GM12878 (cell line): ENCODE results near the gene MCAT. TPM values are rescaled to one million over a fixed set of nuclear protein-coding genes. Genes with fewer than 3 reads are reported as not detected.

Experiments
- ATAC-seq: fragments of 200-7000 bp; cut with Tn5 transposase; 3 replicates; pipeline ENCODE4 v1.9.1; 2020; ENCODE audit warnings: mild to moderate bottlenecking, moderate library complexity
- BruUV-seq: library from RNA; stranded (reverse); fragments of 400-500 nt; replicated peaks from 2 replicates; lab custom pipeline; 2021; lab: Mats Ljungman, UMichigan
- CTCF ChIA-PET: fragments of 300-600 bp; sonication (Branson Sonifier 250); formaldehyde crosslinking; extraction: SDS; loops from one replicate; lab custom pipeline; 2021; ENCODE audit warnings: inconsistent platforms; lab: Yijun Ruan, JAX
- POLR2A ChIA-PET: fragments of 350-600 bp; formaldehyde crosslinking; extraction: SDS; loops from one replicate; lab custom pipeline; 2021; ENCODE audit warnings: inconsistent platforms; lab: Charles Lee
- RAD21 ChIA-PET: fragments of 300-600 bp; sonication (Branson Sonifier 250); formaldehyde crosslinking; loops from one replicate; lab custom pipeline; 2023; ENCODE audit warnings: antibody characterized with exemption; ENCODE audit not compliant: unreplicated experiment; lab: Charles Lee
- SMC1A ChIA-PET: fragments of 300-600 bp; sonication (Branson Sonifier 250); formaldehyde crosslinking; loops from one replicate; lab custom pipeline; 2023; ENCODE audit not compliant: unreplicated experiment, uncharacterized antibody; lab: Charles Lee
- DNase-seq: peaks from one replicate; pipeline ENCODE4 v3.0.0-alpha.2; 2011; ENCODE audit warnings: low read depth, low spot score
- FAIRE-seq: peaks from 3 replicates; lab custom pipeline; 2011; peaks lifted over from hg19 to GRCh38; lab: Jason Lieb, UNC
- H2AFZ ChIP-seq: 2 replicates; pipeline ENCODE4 v1.6.0; 2011; ENCODE audit warnings: low read depth, low read length, control low read depth; ENCODE audit not compliant: control insufficient read depth
- H3K27ac ChIP-seq: 2 replicates; pipeline ENCODE4 v1.5.1; 2011; ENCODE audit warnings: control low read depth; ENCODE audit not compliant: control insufficient read depth, insufficient read depth
- H3K27me3 ChIP-seq, 2 experiments: replicated peaks in 1 of 2; 2 replicates each; pipeline versions ENCODE4 v1.6.0 to v1.6.1; 2011; ENCODE audit warnings: low read length in 1 of 2; ENCODE audit not compliant: control insufficient read depth in 2 of 2, insufficient read depth in 2 of 2
- H3K36me3 ChIP-seq, 2 experiments: 2 replicates each; pipeline ENCODE4 v1.5.1; 2011; ENCODE audit warnings: low read length in 1 of 2; ENCODE audit not compliant: control insufficient read depth in 2 of 2, insufficient read depth in 2 of 2
- H3K4me1 ChIP-seq: 2 replicates; pipeline ENCODE4 v1.6.1; 2011; ENCODE audit warnings: mild to moderate bottlenecking, low read length, moderate library complexity, mixed read lengths; ENCODE audit not compliant: control insufficient read depth, insufficient read depth
- H3K4me2 ChIP-seq: 2 replicates; pipeline ENCODE4 v1.6.0; 2011; ENCODE audit warnings: control low read depth; ENCODE audit not compliant: control insufficient read depth, insufficient read depth
- H3K4me3 ChIP-seq: fragments of 200-600 bp; sonication (generic); 2 replicates; pipeline ENCODE4 v1.5.1; 2016
- H3K79me2 ChIP-seq: 2 replicates; pipeline ENCODE4 v1.6.0; 2011; ENCODE audit warnings: low read length; ENCODE audit not compliant: control insufficient read depth, insufficient read depth
- H3K9ac ChIP-seq: 2 replicates; pipeline ENCODE4 v1.8.0; 2011; ENCODE audit warnings: low read length, control low read depth, mixed read lengths; ENCODE audit not compliant: control insufficient read depth, insufficient read depth
- H3K9me3 ChIP-seq: replicated peaks from 3 replicates; pipeline ENCODE4 v1.5.1; 2011; ENCODE audit warnings: mild to moderate bottlenecking, low read length; ENCODE audit not compliant: control insufficient read depth, insufficient read depth
- H4K20me1 ChIP-seq: 2 replicates; pipeline ENCODE4 v1.6.0; 2011; ENCODE audit not compliant: control insufficient read depth, insufficient read depth
- BHLHE40 ChIP-seq, 2 experiments: fragments of 450-650 bp in 1 of 2; IDR thresholded peaks; 2 replicates each; pipeline ENCODE4 v1.6.1; 2011 to 2017; ENCODE audit warnings: low read depth in 2 of 2, borderline replicate concordance in 1 of 2, improper control_type of control experiment in 1 of 2, low read length in 1 of 2, mild to moderate bottlenecking in 1 of 2
- EED ChIP-seq: sonication (generic); IDR thresholded peaks from 2 replicates; pipeline ENCODE4 v1.6.1; 2016; ENCODE audit warnings: antibody characterized with exemption, low read depth
- HDAC2 ChIP-seq: fragments of 200-600 bp; sonication (generic); IDR thresholded peaks from 2 replicates; pipeline ENCODE4 v1.6.1; 2017
- NFYA ChIP-seq: IDR thresholded peaks from 2 replicates; pipeline ENCODE4 v1.6.1; 2011; ENCODE audit warnings: low read depth, mild to moderate bottlenecking, low read length, improper control_type of control experiment, borderline replicate concordance
- RUNX3 ChIP-seq: IDR thresholded peaks from 2 replicates; pipeline ENCODE4 v1.6.1; 2012; ENCODE audit warnings: low read length, inconsistent platforms
- ZNF24 ChIP-seq: fragments of 450-650 bp; IDR thresholded peaks from 2 replicates; pipeline ENCODE4 v1.6.1; 2017; ENCODE audit warnings: antibody characterized with exemption, mild to moderate bottlenecking
- WGBS: methylation state at CpG from one replicate; pipeline ENCODE4 v1.1.6; 2016; ENCODE audit warnings: low lambda C conversion rate; ENCODE audit not compliant: insufficient replicate concordance, insufficient coverage; ENCODE audit errors: missing lambda C conversion rate; 5-methylcytosine and 5-hydroxymethylcytosine counted together
- in situ Hi-C: fragments of 300-500 bp; cut with MboI; formaldehyde crosslinking; loops from 9 replicates; pipeline ENCODE4 v1.14.3; 2018; ENCODE audit warnings: mixed read lengths
- intact Hi-C: fragments of 100-400 bp; cut with micrococcal nuclease; formaldehyde crosslinking; loops from one replicate; pipeline ENCODE4 v1.14.2; 2022; ENCODE audit not compliant: unreplicated experiment
- polyA plus RNA-seq, 11 experiments: library from polyadenylated mRNA; depleted of rRNA in 4 of 11; unstranded in 6 of 11; stranded (reverse) in 5 of 11; fragments of >200 nt; fragmentation: Nextera tagmentation in 4 of 11; fragmentation: Illumina TruSeq in 1 of 11; extraction: Ambion mirVana in 4 of 11; extraction: Trizol in 1 of 11; gene quantifications; 1 replicate in 1 of 11; 2 replicates in 10 of 11; pipeline versions ENCODE4 v1.2.1 to v1.2.3, GENCODE V29; 2011 to 2016; ENCODE audit warnings: inconsistent platforms in 2 of 11, missing spikeins in 2 of 11, low read depth in 1 of 11
- total RNA-seq, 4 experiments: library from RNA; depleted of rRNA in 3 of 4; stranded (reverse); fragments of >200 nt in 3 of 4; fragmentation: Illumina TruSeq in 1 of 4; extraction: Trizol in 1 of 4; gene quantifications; 2 replicates each; pipeline versions ENCODE4 v1.2.1 to v1.2.3, GENCODE V29; 2013 to 2021
- TF ChIP-seq, protein P1 (sequence below): fragments of 450-650 bp; IDR thresholded peaks from 2 replicates; pipeline ENCODE4 v1.6.1; 2016; ENCODE audit warnings: mild to moderate bottlenecking

Gene MCAT
- total and polyA plus RNA-seq, 10 of the 15 experiments (the other 5 are each of a cell fraction or from before 2014, with no cell fraction given), result 3.6 to 29.1 (median 19.3) TPM

DNA sequence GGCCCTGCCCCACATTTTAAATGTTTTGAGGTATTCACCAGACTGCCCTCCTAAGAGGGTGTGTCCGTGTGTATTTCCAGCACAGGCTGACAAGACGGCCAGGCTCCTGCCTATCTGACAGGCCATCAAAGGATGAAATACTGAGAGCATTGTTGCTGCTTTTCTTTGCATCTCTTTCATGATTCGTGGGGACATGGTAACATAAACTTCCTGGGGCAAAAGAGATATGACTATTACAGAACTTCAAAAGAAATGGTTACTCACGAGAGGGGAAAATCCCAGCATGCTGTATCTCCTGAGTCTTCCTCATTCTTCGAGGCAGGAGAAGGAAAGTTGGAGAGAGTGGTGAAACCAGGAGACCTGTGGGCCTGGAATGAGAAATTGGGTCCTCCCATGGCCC, 43.0 kb downstream of the MCAT start:
- ChIA-PET SMC1A (no interaction called here), RAD21 (no interaction called here), CTCF (no interaction called here), POLR2A (no interaction called here)
- in situ Hi-C loops, result no loop called here
- Histone ChIP-seq H3K9me3 (peaks cover 3% of the 10 kb centered on the region; the same call in 2 of the 3 replicates), H2AFZ (no peak overlapping the region), H3K4me2 (no peak overlapping the region), H3K4me1 (no peaks in the 10 kb centered on the region; the same call in 1 of the 2 replicates), H3K79me2 (no peaks in the 10 kb centered on the region), H3K36me3 (no peaks in the 10 kb centered on the region), H4K20me1 (no peaks in the 10 kb centered on the region), H3K9ac (no peak overlapping the region), H3K27me3 (no peaks in the 10 kb centered on the region), H3K27ac (no peak overlapping the region), H3K4me3 (no peak overlapping the region)
- BruUV-seq, result no TSS peak
- ATAC-seq, result no peak
- intact Hi-C loops, result no loop called here
- no peak for FAIRE-seq
- WGBS, result 31% methylated on average over 5 of the region's 5 CpGs
- DNase-seq, result no peak
- TF ChIP-seq BHLHE40 (IDR thresholded peaks at IDR 0.05; ENCODE audit: borderline replicate concordance in 1 of 2, low read depth in 2 of 2, low read length in 1 of 2), result peak in 1 of 2 experiments; percentile 18; a peak in 1 of 4 replicates
- peak; percentile 13; the same call in 1 of the 2 replicates for TF ChIP-seq RUNX3
- TF ChIP-seq, protein P1, sequence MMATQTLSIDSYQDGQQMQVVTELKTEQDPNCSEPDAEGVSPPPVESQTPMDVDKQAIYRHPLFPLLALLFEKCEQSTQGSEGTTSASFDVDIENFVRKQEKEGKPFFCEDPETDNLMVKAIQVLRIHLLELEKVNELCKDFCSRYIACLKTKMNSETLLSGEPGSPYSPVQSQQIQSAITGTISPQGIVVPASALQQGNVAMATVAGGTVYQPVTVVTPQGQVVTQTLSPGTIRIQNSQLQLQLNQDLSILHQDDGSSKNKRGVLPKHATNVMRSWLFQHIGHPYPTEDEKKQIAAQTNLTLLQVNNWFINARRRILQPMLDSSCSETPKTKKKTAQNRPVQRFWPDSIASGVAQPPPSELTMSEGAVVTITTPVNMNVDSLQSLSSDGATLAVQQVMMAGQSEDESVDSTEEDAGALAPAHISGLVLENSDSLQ, result 0 out of 2 replicates have a peak, but pooled peaks have one; percentile 16
- TF ChIP-seq HDAC2, result no peak
- TF ChIP-seq EED, result peak; percentile 25; the same call in 1 of the 2 replicates

DNA sequence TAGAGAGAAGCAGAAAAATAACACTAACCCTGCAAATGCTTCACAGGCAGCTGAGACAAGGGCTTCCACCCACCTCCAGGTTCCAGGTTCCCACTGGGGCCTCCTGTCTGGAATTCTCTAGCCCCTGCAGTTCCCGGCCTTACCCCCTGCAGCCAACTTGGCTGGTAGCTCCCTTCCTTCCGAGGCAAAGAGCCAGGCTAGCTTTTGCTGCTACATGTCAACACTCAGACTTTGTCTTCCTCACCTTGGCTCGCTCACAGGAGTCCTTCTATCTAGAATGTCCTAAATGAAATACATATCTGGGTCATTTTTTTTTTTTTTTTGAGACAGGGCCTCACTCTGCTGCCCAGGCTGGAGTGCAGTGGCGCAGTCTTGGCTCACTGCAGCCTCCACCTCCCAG, 44.1 kb downstream of the MCAT start:
- CTCF ChIA-PET, result interaction anchor here (0.6 kb wide), 1 partner anchor 39 kb away, joined by 4 read pairs; no protein-coding TSS in a partner anchor
- in situ Hi-C loops (no loop called here), intact Hi-C loops (no loop called here)
- Histone ChIP-seq H3K36me3 (no peaks in the 10 kb centered on the region), H3K27me3 (no peaks in the 10 kb centered on the region), H4K20me1 (no peaks in the 10 kb centered on the region), H3K9me3 (peaks cover 3% of the 10 kb centered on the region; the same call in 2 of the 3 replicates), H3K4me1 (no peaks in the 10 kb centered on the region; the same call in 1 of the 2 replicates), H2AFZ (no peak overlapping the region), H3K27ac (no peak overlapping the region), H3K79me2 (no peaks in the 10 kb centered on the region), H3K4me2 (no peak overlapping the region), H3K4me3 (no peak overlapping the region), H3K9ac (no peak overlapping the region)
- 51% methylated on average over 4 of the region's 4 CpGs for WGBS
- POLR2A ChIA-PET, result interaction anchor here (0.6 to 0.7 kb wide), 2 partner anchors 13 to 291 kb away, joined by 3 to 4 read pairs; no protein-coding TSS in a partner anchor
- ATAC-seq, result no peak
- FAIRE-seq, result no peak
- BruUV-seq, result no TSS peak
- RAD21 ChIA-PET, result no interaction called here
- TF ChIP-seq ZNF24, result no peak
- no peak for TF ChIP-seq NFYA
- SMC1A ChIA-PET, result no interaction called here
- no peak for DNase-seq
